SIG-M5 treated with dmso at 0.1 percent for 504 hours (cell line): ENCODE results near the gene MYL9.

ENCODE experiments used
- DNase-seq: peaks from one replicate; lab custom pipeline; 2025; ENCODE audit not compliant: unreplicated experiment; lab: John Stamatoyannopoulos, UW

Gene MYL9

GRCh38 chr20:36579996-36580545 is 38.8 kb downstream of the MYL9 start:
- DNase-seq, result no peak

- no peak for DNase-seq
These were observed 41.0 kb downstream of the MYL9 start for GRCh38 chr20:36582322-36582721.

GRCh38 chr20:36582821-36583220 is 41.5 kb downstream of the MYL9 start:
- DNase-seq, result no peak

- DNase-seq, result no peak
These were observed 42.7 kb downstream of the MYL9 start for GRCh38 chr20:36584018-36584481.

GRCh38 chr20:36585410-36586125 is 44.2 kb downstream of the MYL9 start:
- DNase-seq, result no peak

- no peak for DNase-seq
These were observed 46.2 kb downstream of the MYL9 start for GRCh38 chr20:36587388-36588070.

GRCh38 chr20:36591281-36591680 is 50.0 kb downstream of the MYL9 start:
- DNase-seq, result no peak

GRCh38 chr20:36591854-36592641 is 50.7 kb downstream of the MYL9 start:
- DNase-seq, result no peak

- no peak for DNase-seq
These were observed 52.1 kb downstream of the MYL9 start for GRCh38 chr20:36593347-36593929.

- DNase-seq, result peak; percentile 50
These were observed 58.6 kb downstream of the MYL9 start for GRCh38 chr20:36599912-36600345.
